Hematopoietic multipotent progenitor cell treated with erythropoietin and hydrocortisone succinate and interleukin-3 and kit ligand, for 8 days (in vitro differentiated cells): Measurements from ENCODE around the gene SHBG.

Experiments used
- DNase-seq: peaks from one replicate; pipeline ENCODE4 v3.0.0-alpha.2; 2015

Gene SHBG

GRCh38 chr17:7651097-7651664 lies 21.2 kb downstream of the SHBG start:
- DNase-seq: no peak

GRCh38 chr17:7651665-7652387 lies 21.9 kb downstream of the SHBG start:
- no peak for DNase-seq

- DNase-seq: peak; percentile 19
These were observed 22.7 kb downstream of the SHBG start for GRCh38 chr17:7652388-7653356.

GRCh38 chr17:7654832-7655540 lies 25.1 kb downstream of the SHBG start:
- no peak for DNase-seq

GRCh38 chr17:7655541-7655840 lies 25.6 kb downstream of the SHBG start:
- DNase-seq: no peak

GRCh38 chr17:7656958-7657609 lies 27.1 kb downstream of the SHBG start:
- DNase-seq: no peak

- no peak for DNase-seq
These were observed 37.9 kb downstream of the SHBG start for GRCh38 chr17:7667656-7668406.

- DNase-seq: no peak
These were observed 38.5 kb downstream of the SHBG start for GRCh38 chr17:7668482-7668881.

GRCh38 chr17:7673239-7673638 lies 43.3 kb downstream of the SHBG start:
- DNase-seq: peak; percentile 78

- no peak for DNase-seq
These were observed 45.0 kb downstream of the SHBG start for GRCh38 chr17:7674934-7675333.

- DNase-seq: no peak
These were observed 46.6 kb downstream of the SHBG start for GRCh38 chr17:7676533-7676932.

- no peak for DNase-seq
These were observed 47.6 kb downstream of the SHBG start for GRCh38 chr17:7677388-7678067.
